Measurements from ENCODE around the gene BYSL.

DNA sequence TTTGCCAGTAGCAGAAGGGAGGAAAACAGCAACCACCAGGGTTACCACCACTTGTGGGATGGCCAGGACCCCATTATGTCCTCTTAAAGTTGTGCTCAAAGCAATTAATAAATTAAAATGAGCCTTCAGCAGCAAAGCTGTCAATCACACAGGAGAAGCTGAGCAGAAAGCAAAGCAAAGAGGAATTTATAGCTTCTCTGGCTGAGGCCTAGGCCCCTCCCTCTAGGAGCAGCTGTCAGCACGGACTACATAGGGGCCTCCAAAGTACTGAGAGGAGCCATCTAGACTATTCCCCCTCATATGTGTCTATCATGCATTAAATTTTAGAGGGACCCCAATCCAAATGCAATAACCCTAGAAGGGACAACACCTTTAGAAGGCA lies 13.9 kb downstream of the BYSL start:
- TF ChIP-seq, protein P1, sequence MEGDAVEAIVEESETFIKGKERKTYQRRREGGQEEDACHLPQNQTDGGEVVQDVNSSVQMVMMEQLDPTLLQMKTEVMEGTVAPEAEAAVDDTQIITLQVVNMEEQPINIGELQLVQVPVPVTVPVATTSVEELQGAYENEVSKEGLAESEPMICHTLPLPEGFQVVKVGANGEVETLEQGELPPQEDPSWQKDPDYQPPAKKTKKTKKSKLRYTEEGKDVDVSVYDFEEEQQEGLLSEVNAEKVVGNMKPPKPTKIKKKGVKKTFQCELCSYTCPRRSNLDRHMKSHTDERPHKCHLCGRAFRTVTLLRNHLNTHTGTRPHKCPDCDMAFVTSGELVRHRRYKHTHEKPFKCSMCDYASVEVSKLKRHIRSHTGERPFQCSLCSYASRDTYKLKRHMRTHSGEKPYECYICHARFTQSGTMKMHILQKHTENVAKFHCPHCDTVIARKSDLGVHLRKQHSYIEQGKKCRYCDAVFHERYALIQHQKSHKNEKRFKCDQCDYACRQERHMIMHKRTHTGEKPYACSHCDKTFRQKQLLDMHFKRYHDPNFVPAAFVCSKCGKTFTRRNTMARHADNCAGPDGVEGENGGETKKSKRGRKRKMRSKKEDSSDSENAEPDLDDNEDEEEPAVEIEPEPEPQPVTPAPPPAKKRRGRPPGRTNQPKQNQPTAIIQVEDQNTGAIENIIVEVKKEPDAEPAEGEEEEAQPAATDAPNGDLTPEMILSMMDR (IDR thresholded peaks at IDR 0.05; ENCODE audit: extremely low read depth in 1 of 2, insufficient read depth in 1 of 2, low read depth in 1 of 2, low read length in 2 of 2): no peak
- no peak for TF ChIP-seq MAX (IDR thresholded peaks at IDR 0.05; ENCODE audit: insufficient read depth, insufficient read length)
- no peak for TF ChIP-seq EZH2 (IDR thresholded peaks at IDR 0.05; ENCODE audit: borderline replicate concordance, low read depth, low read length, severe bottlenecking)
- no peak for TF ChIP-seq POLR2A (IDR thresholded peaks at IDR 0.05; ENCODE audit: low read depth, low read length)
- no peak for TF ChIP-seq FOS (IDR thresholded peaks at IDR 0.05; ENCODE audit: borderline replicate concordance, insufficient read depth, low read length)
- no peak for TF ChIP-seq POLR2AphosphoS5 (IDR thresholded peaks at IDR 0.05; ENCODE audit: insufficient read depth, low read depth, low read length)
- no peak for TF ChIP-seq GATA2 (IDR thresholded peaks at IDR 0.05; ENCODE audit: insufficient read depth, insufficient read length, low read depth, low read length)
- no peak for TF ChIP-seq MYC (IDR thresholded peaks at IDR 0.05; ENCODE audit: low read depth, low read length)

All from endothelial cell of umbilical vein (primary cell).